HG03045 (cell line): ENCODE results near the gene TMEM131.
A peak's percentile ranks its signal among the peaks of the same experiment; 100 is the strongest.

Experiments used
- ATAC-seq: cut with Tn5 transposase; IDR thresholded peaks from one replicate; pipeline ENCODE4 v1.9.1; 2021; ENCODE audit warnings: mild to moderate bottlenecking, moderate library complexity; ENCODE audit not compliant: unreplicated experiment

Gene TMEM131

GRCh38 chr2:97992836-97993825 is 2.6 kb downstream of the TMEM131 start:
- no peak for ATAC-seq

- no peak for ATAC-seq
Measured at GRCh38 chr2:97991081-97991856, 4.5 kb downstream of the TMEM131 start.

GRCh38 chr2:97988722-97989121 is 7.0 kb downstream of the TMEM131 start:
- ATAC-seq: no peak

GRCh38 chr2:97985998-97986397 is 9.8 kb downstream of the TMEM131 start:
- no peak for ATAC-seq

GRCh38 chr2:97983698-97984097 is 12.1 kb downstream of the TMEM131 start:
- ATAC-seq: no peak

- no peak for ATAC-seq
Measured at GRCh38 chr2:97983134-97983533, 12.6 kb downstream of the TMEM131 start.

- ATAC-seq: no peak
Measured at GRCh38 chr2:97982621-97983020, 13.1 kb downstream of the TMEM131 start.

GRCh38 chr2:97981961-97982360 is 13.8 kb downstream of the TMEM131 start:
- no peak for ATAC-seq

GRCh38 chr2:97979904-97980303 is 15.8 kb downstream of the TMEM131 start:
- no peak for ATAC-seq

- no peak for ATAC-seq
Measured at GRCh38 chr2:97974471-97974870, 21.3 kb downstream of the TMEM131 start.

GRCh38 chr2:97970293-97971060 is 25.3 kb downstream of the TMEM131 start:
- no peak for ATAC-seq

GRCh38 chr2:97969081-97970067 is 26.4 kb downstream of the TMEM131 start:
- ATAC-seq: no peak

GRCh38 chr2:97967931-97968627 is 27.7 kb downstream of the TMEM131 start:
- no peak for ATAC-seq

- ATAC-seq: no peak
Measured at GRCh38 chr2:97967216-97967592, 28.5 kb downstream of the TMEM131 start.

GRCh38 chr2:97966545-97967215 is 29.1 kb downstream of the TMEM131 start:
- ATAC-seq: peak; percentile 63

- no peak for ATAC-seq
Measured at GRCh38 chr2:97965116-97965515, 30.6 kb downstream of the TMEM131 start.

GRCh38 chr2:97963880-97964279 is 31.9 kb downstream of the TMEM131 start:
- ATAC-seq: no peak

- no peak for ATAC-seq
Measured at GRCh38 chr2:97963079-97963406, 32.7 kb downstream of the TMEM131 start.

GRCh38 chr2:97961534-97961933 is 34.2 kb downstream of the TMEM131 start:
- ATAC-seq: no peak
